HEK293 (cell line): ENCODE data around the gene ECE1.
"Not testable (repeated sequence)": the region's sequence is repeated elsewhere in the genome, so short reads cannot be mapped to it uniquely, and the experiment has no call there.

ENCODE experiments used
- CTCF ChIA-PET: fragments of 350-600 bp; formaldehyde crosslinking; extraction: SDS; loops from one replicate; lab custom pipeline; 2021; ENCODE audit warnings: antibody characterized with exemption; lab: Yijun Ruan, JAX
- POLR2A ChIA-PET: fragments of 300-600 bp; formaldehyde crosslinking; extraction: SDS; loops from one replicate; lab custom pipeline; 2020; ENCODE audit warnings: antibody characterized with exemption, inconsistent platforms; lab: Yijun Ruan, JAX
- H3K27ac ChIP-seq: fragments of 200-500 bp; sonication (Bioruptor generic); 2 replicates; pipeline ENCODE4 v1.5.1; 2014; ENCODE audit warnings: low read depth, low read length, control low read depth, inconsistent platforms; ENCODE audit errors: extremely low read depth
- H3K36me3 ChIP-seq, 2 experiments: fragments of 200-500 bp in 1 of 2; sonication (Bioruptor generic) in 1 of 2; 1 replicate in 1 of 2; 2 replicates in 1 of 2; pipeline ENCODE4 v1.5.1; 2014 to 2017; ENCODE audit warnings: inconsistent platforms in 2 of 2, low read length in 2 of 2; ENCODE audit not compliant: control insufficient read depth in 2 of 2, insufficient read depth in 1 of 2
- H3K4me1 ChIP-seq: fragments of 200-500 bp; sonication (Bioruptor generic); 2 replicates; pipeline ENCODE4 v1.5.1; 2014; ENCODE audit warnings: mild to moderate bottlenecking, low read length, inconsistent platforms; ENCODE audit not compliant: control insufficient read depth, insufficient read depth
- H3K4me3 ChIP-seq: 2 replicates; pipeline ENCODE4 v1.5.1; 2011; ENCODE audit warnings: low read depth, mild to moderate bottlenecking, control low read depth, low read length, moderate library complexity
- H3K9me3 ChIP-seq: fragments of 200-500 bp; sonication (Bioruptor generic); 2 replicates; pipeline ENCODE4 v1.5.1; 2014; ENCODE audit warnings: low read depth, low read length, inconsistent platforms; ENCODE audit not compliant: control insufficient read depth, insufficient read depth
- BCL11B ChIP-seq: fragments of 450-650 bp; formaldehyde crosslinking; IDR thresholded peaks from 2 replicates; pipeline ENCODE4 v1.5.1; 2016; ENCODE audit warnings: low read depth, missing biosample characterization, missing genetic modification characterization
- HOXA7 ChIP-seq: sonication (generic); formaldehyde crosslinking; IDR thresholded peaks from 2 replicates; pipeline ENCODE4 v1.8.1; 2022; ENCODE audit warnings: missing genetic modification reagents, borderline replicate concordance
- KLF10 ChIP-seq: fragments of 450-650 bp; IDR thresholded peaks from 2 replicates; pipeline ENCODE4 v1.5.1; 2018; ENCODE audit warnings: missing biosample characterization, mild to moderate bottlenecking, missing genetic modification characterization
- KLF7 ChIP-seq: fragments of 450-650 bp; formaldehyde crosslinking; IDR thresholded peaks from 2 replicates; pipeline ENCODE4 v1.5.1; 2016; ENCODE audit warnings: missing biosample characterization, missing genetic modification characterization, borderline replicate concordance
- OSR2 ChIP-seq: fragments of 450-650 bp; formaldehyde crosslinking; IDR thresholded peaks from 2 replicates; pipeline ENCODE4 v1.5.1; 2016; ENCODE audit warnings: missing biosample characterization, missing genetic modification characterization
- PRDM1 ChIP-seq: fragments of 450-650 bp; formaldehyde crosslinking; IDR thresholded peaks from 2 replicates; pipeline ENCODE4; 2016; ENCODE audit warnings: missing biosample characterization, missing genetic modification characterization
- SCRT1 ChIP-seq: fragments of 450-650 bp; formaldehyde crosslinking; IDR thresholded peaks from 2 replicates; pipeline ENCODE4 v1.5.1; 2016; ENCODE audit warnings: missing biosample characterization, missing genetic modification characterization, borderline replicate concordance
- ZIC2 ChIP-seq: fragments of 450-650 bp; formaldehyde crosslinking; IDR thresholded peaks from 2 replicates; pipeline ENCODE4 v1.5.1; 2016; ENCODE audit warnings: missing biosample characterization, missing genetic modification characterization
- ZNF18 ChIP-seq: fragments of 450-650 bp; formaldehyde crosslinking; IDR thresholded peaks from 2 replicates; pipeline ENCODE4 v1.5.1; 2016; ENCODE audit warnings: missing biosample characterization, missing genetic modification characterization
- ZNF2 ChIP-seq: fragments of 450-650 bp; formaldehyde crosslinking; IDR thresholded peaks from 2 replicates; pipeline ENCODE4 v1.5.1; 2016; ENCODE audit warnings: missing biosample characterization, missing genetic modification characterization
- ZNF37A ChIP-seq: fragments of 450-650 bp; IDR thresholded peaks from 2 replicates; pipeline ENCODE4 v1.5.1; 2018; ENCODE audit warnings: missing biosample characterization, missing genetic modification characterization
- ZNF558 ChIP-seq: fragments of 450-650 bp; formaldehyde crosslinking; IDR thresholded peaks from 2 replicates; pipeline ENCODE4 v1.5.1; 2016; ENCODE audit warnings: missing biosample characterization, missing genetic modification characterization
- ZNF660 ChIP-seq: fragments of 450-650 bp; IDR thresholded peaks from 2 replicates; pipeline ENCODE4 v1.5.1; 2018; ENCODE audit warnings: missing biosample characterization, mild to moderate bottlenecking, missing genetic modification characterization
- ZXDB ChIP-seq: fragments of 450-650 bp; formaldehyde crosslinking; IDR thresholded peaks from 2 replicates; pipeline ENCODE4 v1.5.1; 2016; ENCODE audit warnings: missing biosample characterization, missing genetic modification characterization
- TF ChIP-seq, protein P1 (sequence below): fragments of 450-650 bp; formaldehyde crosslinking; IDR thresholded peaks from 2 replicates; pipeline ENCODE4 v1.5.1; 2016; ENCODE audit warnings: missing biosample characterization, missing genetic modification characterization
- TF ChIP-seq, protein P2 (sequence below): fragments of 450-650 bp; IDR thresholded peaks from 2 replicates; pipeline ENCODE4 v1.5.1; 2018; ENCODE audit warnings: missing biosample characterization, mild to moderate bottlenecking, missing genetic modification characterization
- TF ChIP-seq, protein P3 (sequence below): fragments of 450-650 bp; formaldehyde crosslinking; IDR thresholded peaks from 2 replicates; pipeline ENCODE4 v1.5.1; 2016; ENCODE audit warnings: missing biosample characterization, missing genetic modification characterization
- TF ChIP-seq, protein P4 (sequence below): fragments of 450-650 bp; formaldehyde crosslinking; IDR thresholded peaks from 2 replicates; pipeline ENCODE4 v1.5.1; 2016; ENCODE audit warnings: missing biosample characterization, missing genetic modification characterization
- TF ChIP-seq, protein P5 (sequence below): fragments of 450-650 bp; formaldehyde crosslinking; IDR thresholded peaks from 2 replicates; pipeline ENCODE4 v1.5.1; 2017; ENCODE audit warnings: missing biosample characterization, missing genetic modification characterization

Gene ECE1

DNA sequence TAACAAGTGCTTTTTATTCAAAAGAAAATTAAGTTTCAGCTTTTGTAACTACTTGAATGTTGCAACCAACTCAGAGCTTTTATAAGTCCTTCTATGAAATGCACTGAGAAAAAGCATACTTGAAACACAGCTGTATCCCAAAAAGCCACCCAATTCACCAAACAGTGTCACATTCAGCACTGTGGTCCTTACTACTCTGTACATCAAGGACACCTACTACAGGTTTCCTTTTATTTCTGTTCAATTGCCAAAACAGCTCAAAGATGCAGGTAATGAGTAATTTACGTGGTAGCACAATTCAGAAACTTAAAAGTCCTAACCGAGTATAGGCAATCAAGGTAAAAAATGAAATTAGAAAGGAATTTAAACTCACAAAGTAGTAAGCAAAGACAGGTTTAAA lies 116.0 kb downstream of the ECE1 start:
- ChIA-PET CTCF (no interaction called here), POLR2A (interaction anchor here (1.0 to 1.1 kb wide), 3 partner anchors 17 to 388 kb away, joined by 3 to 6 read pairs (median 4); partner anchors contain the start of gene HP1BP3)
- Histone ChIP-seq H3K9me3 (no peaks in the 10 kb centered on the region), H3K4me3 (peak overlapping the region; percentile 93), H3K36me3 (peaks cover 12 to 37% of the 10 kb centered on the region in 2 experiments), H3K4me1 (peaks cover 7% of the 10 kb centered on the region; the same call in 1 of the 2 replicates), H3K27ac (no peak overlapping the region)
- TF ChIP-seq ZNF2 (tag by site-specific recombination) (0 out of 2 replicates have a peak, but pooled peaks have one; percentile 25), HOXA7 (CRISPR knock-in tag) (no peak)

DNA sequence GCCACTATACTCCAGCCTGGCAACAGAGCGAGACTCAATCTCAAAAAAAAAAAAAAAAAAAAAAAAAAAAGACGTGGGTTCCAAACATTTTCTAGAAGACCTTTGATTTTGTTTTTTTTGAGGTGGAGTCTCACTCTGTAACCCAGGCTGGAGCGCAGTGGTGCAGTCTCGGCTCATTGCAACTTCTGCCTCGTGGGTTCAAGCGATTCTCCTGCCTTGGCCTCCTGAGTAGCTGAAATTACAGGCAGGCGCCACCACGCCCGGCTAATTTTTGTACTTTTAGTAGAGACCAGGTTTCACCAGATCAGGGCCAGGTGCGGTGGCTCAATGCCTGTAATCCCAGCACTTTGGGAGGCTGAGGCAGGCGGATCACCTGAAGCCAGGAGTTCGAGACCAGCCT lies 117.2 kb downstream of the ECE1 start:
- H3K27ac ChIP-seq, H3K4me1 ChIP-seq, H3K4me3 ChIP-seq, H3K9me3 ChIP-seq: not testable (repeated sequence)
- TF ChIP-seq, protein P1, sequence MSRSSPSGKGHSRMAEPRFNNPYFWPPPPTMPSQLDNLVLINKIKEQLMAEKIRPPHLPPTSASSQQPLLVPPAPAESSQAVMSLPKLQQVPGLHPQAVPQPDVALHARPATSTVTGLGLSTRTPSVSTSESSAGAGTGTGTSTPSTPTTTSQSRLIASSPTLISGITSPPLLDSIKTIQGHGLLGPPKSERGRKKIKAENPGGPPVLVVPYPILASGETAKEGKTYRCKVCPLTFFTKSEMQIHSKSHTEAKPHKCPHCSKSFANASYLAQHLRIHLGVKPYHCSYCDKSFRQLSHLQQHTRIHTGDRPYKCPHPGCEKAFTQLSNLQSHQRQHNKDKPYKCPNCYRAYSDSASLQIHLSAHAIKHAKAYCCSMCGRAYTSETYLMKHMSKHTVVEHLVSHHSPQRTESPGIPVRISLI, result peak; percentile 70; the same call in 1 of the 2 replicates
- CTCF ChIA-PET, result interaction anchor here (0.6 kb wide), 1 partner anchor 18 kb away, joined by 3 read pairs; no protein-coding TSS in a partner anchor
- POLR2A ChIA-PET, result interaction anchor here (1.1 kb wide), 1 partner anchor 23 kb away, joined by 6 read pairs; no protein-coding TSS in a partner anchor
- H3K36me3 ChIP-seq, result peaks cover 24 to 48% of the 10 kb centered on the region in 2 experiments

DNA sequence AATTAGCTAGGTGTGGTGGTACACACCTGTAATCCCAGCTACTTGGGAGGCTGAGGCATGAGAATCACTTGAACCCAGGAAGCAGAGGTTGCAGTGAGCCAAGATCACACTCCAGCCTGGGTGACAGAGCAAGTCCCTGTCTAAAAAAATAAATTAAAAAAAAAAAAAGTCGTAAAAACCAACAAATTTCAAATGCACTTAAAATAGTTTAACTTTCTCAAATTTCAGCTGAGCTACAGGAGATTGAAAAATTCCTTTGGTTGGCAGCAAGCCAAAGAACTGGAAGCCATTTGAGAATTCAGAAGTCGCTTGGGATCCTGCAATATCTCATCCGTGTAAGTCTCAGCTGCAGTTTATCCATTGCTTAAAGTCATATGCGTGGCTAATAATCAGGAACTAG lies 119.4 kb downstream of the ECE1 start:
- H3K27ac ChIP-seq, result not testable (repeated sequence)
- peaks cover 46 to 69% of the 10 kb centered on the region in 2 experiments for H3K36me3 ChIP-seq

More for the DNA sequence above, 119.4 kb downstream of the ECE1 start:
- not testable (repeated sequence) for H3K4me3 ChIP-seq, H3K4me1 ChIP-seq, H3K9me3 ChIP-seq
- TF ChIP-seq ZNF558 (tag by site-specific recombination) (peak; percentile 63; the same call in 1 of the 2 replicates), KLF7 (tag by site-specific recombination) (peak; percentile 2; the same call in 1 of the 2 replicates), ZXDB (tag by site-specific recombination) (peak; percentile 41; the same call in 1 of the 2 replicates), PRDM1 (tag by site-specific recombination) (peak; percentile 32; the same call in 1 of the 2 replicates), ZIC2 (0 out of 2 replicates have a peak, but pooled peaks have one; percentile 11), KLF10 (tag by site-specific recombination) (peak; percentile 45; the same call in 1 of the 2 replicates), ZNF660 (tag by site-specific recombination) (peak; percentile 86), OSR2 (tag by site-specific recombination) (peak; percentile 43; the same call in 1 of the 2 replicates), BCL11B (tag by site-specific recombination) (0 out of 2 replicates have a peak, but pooled peaks have one; percentile 44), ZNF18 (peak; percentile 76), ZNF37A (tag by site-specific recombination) (peak; percentile 65; the same call in 1 of the 2 replicates), SCRT1 (peak; percentile 32; the same call in 1 of the 2 replicates)
- TF ChIP-seq, protein P2, sequence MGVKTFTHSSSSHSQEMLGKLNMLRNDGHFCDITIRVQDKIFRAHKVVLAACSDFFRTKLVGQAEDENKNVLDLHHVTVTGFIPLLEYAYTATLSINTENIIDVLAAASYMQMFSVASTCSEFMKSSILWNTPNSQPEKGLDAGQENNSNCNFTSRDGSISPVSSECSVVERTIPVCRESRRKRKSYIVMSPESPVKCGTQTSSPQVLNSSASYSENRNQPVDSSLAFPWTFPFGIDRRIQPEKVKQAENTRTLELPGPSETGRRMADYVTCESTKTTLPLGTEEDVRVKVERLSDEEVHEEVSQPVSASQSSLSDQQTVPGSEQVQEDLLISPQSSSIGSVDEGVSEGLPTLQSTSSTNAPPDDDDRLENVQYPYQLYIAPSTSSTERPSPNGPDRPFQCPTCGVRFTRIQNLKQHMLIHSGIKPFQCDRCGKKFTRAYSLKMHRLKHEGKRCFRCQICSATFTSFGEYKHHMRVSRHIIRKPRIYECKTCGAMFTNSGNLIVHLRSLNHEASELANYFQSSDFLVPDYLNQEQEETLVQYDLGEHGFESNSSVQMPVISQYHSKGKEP (tag by site-specific recombination), result peak; percentile 47; the same call in 1 of the 2 replicates
- TF ChIP-seq, protein P3, sequence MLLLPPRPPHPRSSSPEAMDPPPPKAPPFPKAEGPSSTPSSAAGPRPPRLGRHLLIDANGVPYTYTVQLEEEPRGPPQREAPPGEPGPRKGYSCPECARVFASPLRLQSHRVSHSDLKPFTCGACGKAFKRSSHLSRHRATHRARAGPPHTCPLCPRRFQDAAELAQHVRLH (tag by site-specific recombination), result peak; percentile 44
- TF ChIP-seq, protein P4, sequence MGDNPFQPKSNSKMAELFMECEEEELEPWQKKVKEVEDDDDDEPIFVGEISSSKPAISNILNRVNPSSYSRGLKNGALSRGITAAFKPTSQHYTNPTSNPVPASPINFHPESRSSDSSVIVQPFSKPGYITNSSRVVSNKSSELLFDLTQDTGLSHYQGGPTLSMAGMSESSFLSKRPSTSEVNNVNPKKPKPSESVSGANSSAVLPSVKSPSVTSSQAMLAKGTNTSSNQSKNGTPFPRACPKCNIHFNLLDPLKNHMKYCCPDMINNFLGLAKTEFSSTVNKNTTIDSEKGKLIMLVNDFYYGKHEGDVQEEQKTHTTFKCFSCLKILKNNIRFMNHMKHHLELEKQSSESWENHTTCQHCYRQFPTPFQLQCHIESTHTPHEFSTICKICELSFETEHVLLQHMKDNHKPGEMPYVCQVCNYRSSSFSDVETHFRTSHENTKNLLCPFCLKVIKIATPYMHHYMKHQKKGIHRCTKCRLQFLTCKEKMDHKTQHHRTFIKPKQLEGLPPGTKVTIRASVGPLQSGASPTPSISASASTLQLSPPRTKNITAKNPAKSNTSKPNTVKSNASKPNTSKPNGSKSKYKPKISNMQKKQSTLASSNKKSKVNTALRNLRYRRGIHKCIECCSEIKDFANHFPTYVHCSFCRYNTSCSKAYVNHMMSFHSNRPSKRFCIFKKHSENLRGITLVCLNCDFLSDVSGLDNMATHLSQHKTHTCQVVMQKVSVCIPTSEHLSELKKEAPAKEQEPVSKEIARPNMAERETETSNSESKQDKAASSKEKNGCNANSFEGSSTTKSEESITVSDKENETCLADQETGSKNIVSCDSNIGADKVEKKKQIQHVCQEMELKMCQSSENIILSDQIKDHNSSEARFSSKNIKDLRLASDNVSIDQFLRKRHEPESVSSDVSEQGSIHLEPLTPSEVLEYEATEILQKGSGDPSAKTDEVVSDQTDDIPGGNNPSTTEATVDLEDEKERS (tag by site-specific recombination), result peak; percentile 63; the same call in 1 of the 2 replicates
- TF ChIP-seq, protein P5, sequence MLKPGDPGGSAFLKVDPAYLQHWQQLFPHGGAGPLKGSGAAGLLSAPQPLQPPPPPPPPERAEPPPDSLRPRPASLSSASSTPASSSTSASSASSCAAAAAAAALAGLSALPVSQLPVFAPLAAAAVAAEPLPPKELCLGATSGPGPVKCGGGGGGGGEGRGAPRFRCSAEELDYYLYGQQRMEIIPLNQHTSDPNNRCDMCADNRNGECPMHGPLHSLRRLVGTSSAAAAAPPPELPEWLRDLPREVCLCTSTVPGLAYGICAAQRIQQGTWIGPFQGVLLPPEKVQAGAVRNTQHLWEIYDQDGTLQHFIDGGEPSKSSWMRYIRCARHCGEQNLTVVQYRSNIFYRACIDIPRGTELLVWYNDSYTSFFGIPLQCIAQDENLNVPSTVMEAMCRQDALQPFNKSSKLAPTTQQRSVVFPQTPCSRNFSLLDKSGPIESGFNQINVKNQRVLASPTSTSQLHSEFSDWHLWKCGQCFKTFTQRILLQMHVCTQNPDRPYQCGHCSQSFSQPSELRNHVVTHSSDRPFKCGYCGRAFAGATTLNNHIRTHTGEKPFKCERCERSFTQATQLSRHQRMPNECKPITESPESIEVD (tag by site-specific recombination), result peak; percentile 86
- ChIA-PET CTCF (interaction anchor here (0.7 kb wide), 3 partner anchors 13 to 589 kb away, joined by 3 to 4 read pairs (median 4); no protein-coding TSS in a partner anchor), POLR2A (interaction anchor here (0.7 to 1.2 kb wide), 4 partner anchors 9 to 396 kb away, joined by 3 to 4 read pairs (median 4); no protein-coding TSS in a partner anchor)
